Tibial nerve (tissue), 4 donors: ENCODE measurements around the gene LCN2. TPM values are rescaled to one million over a fixed set of nuclear protein-coding genes. Genes with fewer than 3 reads are reported as not detected.
A peak's percentile ranks its signal among the peaks of the same experiment; 100 is the strongest.

Source experiments
- DNase-seq, 2 donors: peaks; one replicate each; pipeline ENCODE4 v3.0.0-alpha.2; 2019; ENCODE audit warnings: low spot score in 2 of 2
- H3K27ac ChIP-seq, 4 donors: fragments of 200-600 bp; sonication (generic) in 3 of 4; one replicate each; pipeline ENCODE4 v1.5.1; 2017 to 2019; ENCODE audit warnings: mild to moderate bottlenecking in 1 of 4
- H3K27me3 ChIP-seq, 2 donors: fragments of 200-600 bp; sonication (generic) in 1 of 2; one replicate each; pipeline versions ENCODE4 v1.5.1 to v1.6.0; 2017 to 2019
- H3K36me3 ChIP-seq, 3 donors: fragments of 200-600 bp; sonication (generic); one replicate each; pipeline ENCODE4 v1.5.1; 2018 to 2019
- H3K4me1 ChIP-seq, 4 donors: fragments of 200-600 bp; sonication (generic) in 3 of 4; one replicate each; pipeline ENCODE4 v1.5.1; 2017 to 2019
- H3K4me3 ChIP-seq, 4 donors: fragments of 200-600 bp; sonication (generic) in 3 of 4; one replicate each; pipeline ENCODE4 v1.5.1; 2017 to 2019; ENCODE audit warnings: mild to moderate bottlenecking in 1 of 4, moderate library complexity in 1 of 4
- H3K9me3 ChIP-seq, 4 donors: fragments of 200-600 bp; sonication (generic) in 3 of 4; one replicate each; pipeline ENCODE4 v1.5.1; 2017 to 2019
- EP300 ChIP-seq, 2 donors: sonication (generic); formaldehyde crosslinking; IDR thresholded peaks; one replicate each; pipeline ENCODE4 v1.6.1; 2017; ENCODE audit warnings: antibody characterized with exemption in 2 of 2, mild to moderate bottlenecking in 1 of 2
- POLR2A ChIP-seq, 2 donors: fragments of 450-650 bp; IDR thresholded peaks; one replicate each; pipeline ENCODE4 v1.6.1; 2017; ENCODE audit warnings: antibody characterized with exemption in 2 of 2, mild to moderate bottlenecking in 2 of 2, moderate library complexity in 2 of 2
- WGBS, 2 donors: methylation state at CpG; one replicate each; pipeline ENCODE4 v1.1.5; 2018; 5-methylcytosine and 5-hydroxymethylcytosine counted together
- total RNA-seq, 4 donors: library from RNA; depleted of rRNA; stranded (reverse); fragments of >200 nt; gene quantifications; one replicate each; pipeline ENCODE4 v1.1.0, GENCODE V29; 2016
- TF ChIP-seq, protein P1 (sequence below), 5 experiments: fragments of 200-600 bp in 3 of 5; fragments of 450-650 bp in 2 of 5; sonication (generic) in 3 of 5; IDR thresholded peaks; one replicate each; pipeline ENCODE4 v1.5.1; 2016 to 2019; ENCODE audit warnings: antibody characterized with exemption in 5 of 5, mild to moderate bottlenecking in 3 of 5, moderate library complexity in 2 of 5

The LCN2 gene
- total RNA-seq, 4 donors from 2014 or later, result not detected

DNA sequence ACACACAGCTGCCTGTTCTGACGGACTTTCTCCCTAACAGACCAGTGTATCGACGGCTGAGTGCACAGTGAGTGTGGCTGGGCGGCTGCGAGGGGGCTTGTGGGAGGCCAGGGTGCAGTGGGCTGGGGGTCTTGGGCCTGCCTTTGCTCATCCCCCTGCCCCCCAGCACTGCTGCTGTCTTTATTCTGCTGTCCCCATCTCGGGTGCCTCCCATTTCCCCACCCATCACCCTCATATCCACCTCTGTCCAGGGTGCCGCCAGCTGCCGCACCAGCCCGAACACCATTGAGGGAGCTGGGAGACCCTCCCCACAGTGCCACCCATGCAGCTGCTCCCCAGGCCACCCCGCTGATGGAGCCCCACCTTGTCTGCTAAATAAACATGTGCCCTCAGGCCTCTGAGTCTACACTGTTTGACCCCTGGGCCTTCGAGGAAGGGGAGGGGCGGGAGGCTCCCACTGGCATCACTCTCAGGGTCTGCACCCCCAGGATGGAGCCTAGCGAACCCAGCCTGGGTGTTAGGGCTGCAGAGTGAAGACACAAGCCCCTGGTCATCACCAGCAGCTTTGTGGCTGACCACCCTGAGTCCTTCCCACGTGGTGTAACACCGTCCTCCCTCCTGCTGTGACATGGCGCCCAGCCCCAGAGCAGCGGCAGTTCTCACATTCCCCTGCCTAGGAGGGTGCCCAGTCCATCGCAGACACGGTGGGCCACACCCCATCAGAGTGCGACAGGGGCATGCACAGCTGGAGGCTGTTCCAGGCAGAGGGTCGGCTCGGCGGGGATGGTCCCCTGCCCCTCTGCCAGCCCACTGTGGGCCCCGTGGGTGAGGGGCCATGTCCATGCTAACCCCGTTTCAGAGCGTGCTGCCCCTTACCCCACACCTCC is 4.0 kb downstream of the LCN2 start:
- Histone ChIP-seq H3K36me3 (no peaks in the 10 kb centered on the region), H3K4me3 (no peak overlapping the region), H3K4me1 (peaks cover 0 to 24% (median 12%) of the 10 kb centered on the region in 4 donors), H3K9me3 (no peaks in the 10 kb centered on the region), H3K27ac (no peak overlapping the region), H3K27me3 (no peaks in the 10 kb centered on the region)
- WGBS, 2 donors, result 68 to 75% methylated on average over 10 to 26 of the region's 26 CpGs
- no peak for DNase-seq
- TF ChIP-seq POLR2A (IDR thresholded peaks at IDR 0.05) (no peak), EP300 (IDR thresholded peaks at IDR 0.05) (no peak)
- TF ChIP-seq, protein P1, sequence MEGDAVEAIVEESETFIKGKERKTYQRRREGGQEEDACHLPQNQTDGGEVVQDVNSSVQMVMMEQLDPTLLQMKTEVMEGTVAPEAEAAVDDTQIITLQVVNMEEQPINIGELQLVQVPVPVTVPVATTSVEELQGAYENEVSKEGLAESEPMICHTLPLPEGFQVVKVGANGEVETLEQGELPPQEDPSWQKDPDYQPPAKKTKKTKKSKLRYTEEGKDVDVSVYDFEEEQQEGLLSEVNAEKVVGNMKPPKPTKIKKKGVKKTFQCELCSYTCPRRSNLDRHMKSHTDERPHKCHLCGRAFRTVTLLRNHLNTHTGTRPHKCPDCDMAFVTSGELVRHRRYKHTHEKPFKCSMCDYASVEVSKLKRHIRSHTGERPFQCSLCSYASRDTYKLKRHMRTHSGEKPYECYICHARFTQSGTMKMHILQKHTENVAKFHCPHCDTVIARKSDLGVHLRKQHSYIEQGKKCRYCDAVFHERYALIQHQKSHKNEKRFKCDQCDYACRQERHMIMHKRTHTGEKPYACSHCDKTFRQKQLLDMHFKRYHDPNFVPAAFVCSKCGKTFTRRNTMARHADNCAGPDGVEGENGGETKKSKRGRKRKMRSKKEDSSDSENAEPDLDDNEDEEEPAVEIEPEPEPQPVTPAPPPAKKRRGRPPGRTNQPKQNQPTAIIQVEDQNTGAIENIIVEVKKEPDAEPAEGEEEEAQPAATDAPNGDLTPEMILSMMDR (IDR thresholded peaks at IDR 0.05), result no peak

DNA sequence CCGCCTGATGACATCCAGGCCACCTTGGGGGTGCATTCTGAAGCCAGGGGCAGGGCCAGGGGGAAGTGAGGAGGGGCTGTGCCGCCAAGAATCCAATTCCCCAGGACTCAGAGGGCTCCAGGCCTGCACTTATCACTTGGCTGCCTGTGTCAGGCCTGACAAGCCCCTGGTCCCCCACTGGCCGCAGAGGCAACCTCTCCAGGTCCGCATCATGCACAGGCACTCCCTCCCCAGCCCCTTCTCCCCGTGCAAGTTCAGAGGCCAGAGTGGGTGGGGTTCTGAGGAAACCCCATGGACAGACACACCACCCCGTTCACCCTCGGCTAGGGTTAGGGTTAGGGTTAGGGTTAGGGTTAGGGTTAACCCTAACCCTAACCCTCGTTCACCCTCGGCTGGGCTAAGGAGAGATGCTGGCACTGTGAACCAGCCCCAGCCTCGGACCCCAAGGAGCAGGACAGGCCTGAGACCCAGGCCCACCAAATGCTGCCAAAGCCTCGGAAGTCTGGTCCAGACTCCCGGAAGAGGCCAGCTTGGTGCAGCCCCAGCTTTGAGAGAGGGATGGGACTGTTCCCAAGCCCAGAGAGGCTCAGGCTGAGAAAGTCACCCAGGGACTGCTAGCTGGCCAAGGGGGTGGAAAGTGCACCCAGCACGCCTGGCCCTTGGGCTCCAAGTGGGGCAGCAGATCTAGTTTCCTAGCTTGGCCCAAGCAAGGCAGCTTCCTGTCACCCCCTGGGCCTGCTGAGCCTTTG is 4.9 kb downstream of the LCN2 start:
- DNase-seq, result no peak
- Histone ChIP-seq H3K9me3 (no peaks in the 10 kb centered on the region), H3K27me3 (no peaks in the 10 kb centered on the region), H3K36me3 (no peaks in the 10 kb centered on the region), H3K4me3 (no peak overlapping the region), H3K27ac (no peak overlapping the region), H3K4me1 (peaks cover 0 to 19% (median 5%) of the 10 kb centered on the region in 4 donors)
- TF ChIP-seq EP300 (IDR thresholded peaks at IDR 0.05), result no peak
- no peak for TF ChIP-seq POLR2A (IDR thresholded peaks at IDR 0.05)
- TF ChIP-seq, protein P1 (IDR thresholded peaks at IDR 0.05), result no peak
- WGBS, 2 donors, result 79 to 81% methylated on average over 6 to 11 of the region's 13 CpGs

DNA sequence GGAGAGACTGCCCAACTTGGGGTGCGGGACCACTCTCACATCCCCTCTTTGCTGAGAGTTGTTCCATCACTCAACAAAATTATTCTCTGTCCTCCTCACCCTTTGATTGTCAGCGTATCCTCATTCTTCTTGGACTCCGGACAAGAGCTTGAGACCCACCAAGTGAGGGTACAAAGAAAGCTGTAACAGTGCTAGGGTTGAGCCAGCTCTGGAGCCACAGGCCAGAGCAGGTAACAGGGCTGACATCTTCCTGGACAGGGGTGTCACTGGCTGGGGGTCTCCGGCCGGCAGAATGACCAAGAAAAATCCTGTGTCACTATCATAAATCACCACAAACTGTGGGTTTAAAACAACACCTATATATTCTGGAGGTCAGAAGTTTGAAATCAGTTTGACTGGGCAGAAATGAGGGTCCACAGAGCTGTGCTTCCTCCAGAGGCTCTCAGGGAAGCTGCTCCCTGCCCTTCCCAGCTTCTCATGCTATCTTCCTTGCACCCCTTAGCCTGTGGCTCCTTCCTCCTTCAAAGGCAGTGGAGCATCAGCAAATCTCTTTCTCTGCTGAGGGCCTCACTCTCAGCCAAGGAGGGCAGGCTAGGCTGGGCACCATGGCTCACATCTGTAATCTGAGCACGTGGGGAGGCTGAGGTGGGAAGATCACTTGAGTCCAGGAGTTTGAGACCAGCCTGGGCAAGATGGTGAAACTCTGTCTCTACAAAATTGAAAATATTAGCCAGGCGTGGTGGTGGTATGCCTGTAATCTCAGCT is 6.7 kb downstream of the LCN2 start:
- WGBS, 2 donors, result 69 to 80% methylated on average over 7 of the region's 7 CpGs
- TF ChIP-seq POLR2A (IDR thresholded peaks at IDR 0.05), result no peak
- TF ChIP-seq, protein P1 (IDR thresholded peaks at IDR 0.05), result no peak
- no peak for TF ChIP-seq EP300 (IDR thresholded peaks at IDR 0.05)
- DNase-seq, result no peak
- no peaks in the 10 kb centered on the region for H3K9me3 ChIP-seq
- H3K4me3 ChIP-seq, result no peak overlapping the region
- H3K27me3 ChIP-seq, result no peaks in the 10 kb centered on the region
- H3K27ac ChIP-seq, result no peak overlapping the region
- peaks cover 0 to 16% (median 5%) of the 10 kb centered on the region in 4 donors for H3K4me1 ChIP-seq
- H3K36me3 ChIP-seq, result no peaks in the 10 kb centered on the region

DNA sequence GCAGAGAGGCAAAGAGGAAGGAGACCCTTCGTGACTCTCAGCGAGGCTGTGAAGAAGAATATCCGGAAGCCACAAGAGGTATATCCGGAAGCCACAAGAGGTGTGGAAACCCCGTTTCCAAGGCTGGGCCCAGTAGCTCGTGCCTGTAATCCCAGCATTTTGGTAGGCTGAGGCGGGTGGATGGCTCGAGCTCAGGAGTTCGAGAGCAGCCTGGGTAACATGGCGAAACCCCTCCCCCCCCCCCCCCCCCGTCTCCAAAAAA is 10.2 kb downstream of the LCN2 start:
- H3K9me3 ChIP-seq, result no peaks in the 10 kb centered on the region
- 34 to 40% methylated on average over 9 to 11 of the region's 11 CpGs for WGBS, 2 donors
- H3K27me3 ChIP-seq, result no peaks in the 10 kb centered on the region
- peak overlapping the region; percentile 57 to 86 (median 77) for H3K4me3 ChIP-seq
- TF ChIP-seq POLR2A (IDR thresholded peaks at IDR 0.05) (no peak), EP300 (IDR thresholded peaks at IDR 0.05) (no peak)
- TF ChIP-seq, protein P1 (IDR thresholded peaks at IDR 0.05), result no peak
- DNase-seq, result no peak
- peaks cover 0 to 28% (median 5%) of the 10 kb centered on the region in 4 donors for H3K4me1 ChIP-seq
- peak overlapping the region; percentile 38 to 90 (median 82) for H3K27ac ChIP-seq
- peaks cover 0 to 26% (median 9%) of the 10 kb centered on the region in 3 donors for H3K36me3 ChIP-seq
